Measurements from ENCODE around the gene EIF4ENIF1. TPM values are rescaled to one million over a fixed set of nuclear protein-coding genes. Genes with fewer than 3 reads are reported as not detected.

The EIF4ENIF1 gene
- total and polyA plus RNA-seq, 8 donors: 7.8 to 32.6 (median 11.5) TPM

DNA sequence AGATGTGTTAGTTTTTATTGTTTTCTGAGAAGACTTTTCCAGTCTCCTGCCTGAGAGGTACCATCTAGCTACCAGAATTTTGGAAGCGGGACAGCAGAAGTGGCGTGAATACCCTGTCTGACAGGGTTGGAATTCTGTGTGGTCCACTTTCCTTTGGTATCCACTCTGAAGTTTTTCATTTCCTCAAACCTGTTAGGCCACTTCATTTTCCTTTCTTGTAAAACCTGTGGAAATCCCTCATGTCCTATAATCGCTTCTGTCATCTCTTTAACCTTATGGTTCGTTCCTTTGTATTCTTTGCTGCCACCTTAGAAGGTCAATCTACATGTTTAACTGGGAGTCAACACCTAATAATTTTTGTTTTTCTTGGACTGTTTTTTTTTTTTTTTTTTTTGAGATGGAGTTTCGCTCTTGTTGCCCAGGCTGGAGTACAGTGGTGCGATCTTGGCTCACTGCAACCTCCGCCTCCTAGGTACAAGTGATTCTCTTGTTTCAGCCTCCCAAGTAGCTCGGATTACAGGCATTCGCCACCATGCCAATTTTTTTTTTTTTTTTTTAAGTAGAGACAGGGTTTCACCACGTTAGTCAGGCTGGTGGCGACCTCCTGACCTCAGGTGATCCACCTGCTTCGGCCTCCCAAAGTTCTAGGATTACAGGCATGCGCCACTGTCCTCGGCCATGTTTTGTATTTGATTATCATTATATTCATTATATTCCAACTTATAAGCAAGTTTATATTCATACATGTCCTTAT, 13.7 kb upstream of the EIF4ENIF1 start:
- no peak overlapping the region for H3K27ac ChIP-seq
- no peak for DNase-seq
- intact Hi-C loops (cut with DNase I; ENCODE audit: low total_unique reads): no loop called here
- TF ChIP-seq, protein P1, sequence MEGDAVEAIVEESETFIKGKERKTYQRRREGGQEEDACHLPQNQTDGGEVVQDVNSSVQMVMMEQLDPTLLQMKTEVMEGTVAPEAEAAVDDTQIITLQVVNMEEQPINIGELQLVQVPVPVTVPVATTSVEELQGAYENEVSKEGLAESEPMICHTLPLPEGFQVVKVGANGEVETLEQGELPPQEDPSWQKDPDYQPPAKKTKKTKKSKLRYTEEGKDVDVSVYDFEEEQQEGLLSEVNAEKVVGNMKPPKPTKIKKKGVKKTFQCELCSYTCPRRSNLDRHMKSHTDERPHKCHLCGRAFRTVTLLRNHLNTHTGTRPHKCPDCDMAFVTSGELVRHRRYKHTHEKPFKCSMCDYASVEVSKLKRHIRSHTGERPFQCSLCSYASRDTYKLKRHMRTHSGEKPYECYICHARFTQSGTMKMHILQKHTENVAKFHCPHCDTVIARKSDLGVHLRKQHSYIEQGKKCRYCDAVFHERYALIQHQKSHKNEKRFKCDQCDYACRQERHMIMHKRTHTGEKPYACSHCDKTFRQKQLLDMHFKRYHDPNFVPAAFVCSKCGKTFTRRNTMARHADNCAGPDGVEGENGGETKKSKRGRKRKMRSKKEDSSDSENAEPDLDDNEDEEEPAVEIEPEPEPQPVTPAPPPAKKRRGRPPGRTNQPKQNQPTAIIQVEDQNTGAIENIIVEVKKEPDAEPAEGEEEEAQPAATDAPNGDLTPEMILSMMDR (IDR thresholded peaks at IDR 0.05): no peak
- no peak for TF ChIP-seq POLR2A (IDR thresholded peaks at IDR 0.05)
- no peak for TF ChIP-seq POLR2AphosphoS5 (IDR thresholded peaks at IDR 0.05)
- no peak for TF ChIP-seq EP300 (IDR thresholded peaks at IDR 0.05)
- no peaks in the 10 kb centered on the region for H3K27me3 ChIP-seq
- 88 to 92% (median 92%) methylated on average over 14 of the region's 14 CpGs for WGBS, 5 donors
- H3K9me3 ChIP-seq: no peaks in the 10 kb centered on the region
- peaks cover 0 to 16% (median 2%) of the 10 kb centered on the region in 4 donors for H3K36me3 ChIP-seq
- no peak overlapping the region for H3K4me3 ChIP-seq
- no peaks in the 10 kb centered on the region for H3K4me1 ChIP-seq

DNA sequence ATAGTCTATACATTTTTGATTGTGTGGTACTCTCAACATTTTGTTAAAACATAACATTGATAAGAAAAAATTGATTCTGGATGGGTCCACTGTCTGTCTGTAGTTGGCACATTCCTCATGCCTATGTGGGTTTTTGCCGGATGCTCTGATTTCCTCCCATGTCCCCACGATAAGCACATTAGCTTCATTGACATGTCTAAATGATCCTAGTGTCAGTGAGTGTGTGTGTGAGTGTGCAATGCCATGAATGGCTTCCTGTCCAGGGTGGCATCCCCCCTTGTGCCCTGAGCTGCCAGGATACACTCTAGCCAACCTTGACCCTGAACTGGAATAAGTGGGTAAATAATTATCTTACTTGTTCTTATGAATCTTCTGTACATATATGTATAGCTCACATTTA, 12.1 kb upstream of the EIF4ENIF1 start:
- Histone ChIP-seq H3K27me3 (no peaks in the 10 kb centered on the region), H3K9me3 (no peaks in the 10 kb centered on the region), H3K36me3 (peaks cover 0 to 16% (median 2%) of the 10 kb centered on the region in 4 donors), H3K4me1 (peaks cover 0 to 12% (median 6%) of the 10 kb centered on the region in 4 donors), H3K27ac (no peak overlapping the region), H3K4me3 (no peak overlapping the region)
- DNase-seq: no peak
- TF ChIP-seq, protein P1 (IDR thresholded peaks at IDR 0.05): no peak
- TF ChIP-seq POLR2A (IDR thresholded peaks at IDR 0.05): no peak
- TF ChIP-seq EP300 (IDR thresholded peaks at IDR 0.05): no peak
- TF ChIP-seq POLR2AphosphoS5 (IDR thresholded peaks at IDR 0.05): no peak
- intact Hi-C loops (cut with DNase I; ENCODE audit: low total_unique reads): no loop called here
- WGBS, 5 donors: 64 to 92% (median 81%) methylated on average over 2 of the region's 2 CpGs

DNA sequence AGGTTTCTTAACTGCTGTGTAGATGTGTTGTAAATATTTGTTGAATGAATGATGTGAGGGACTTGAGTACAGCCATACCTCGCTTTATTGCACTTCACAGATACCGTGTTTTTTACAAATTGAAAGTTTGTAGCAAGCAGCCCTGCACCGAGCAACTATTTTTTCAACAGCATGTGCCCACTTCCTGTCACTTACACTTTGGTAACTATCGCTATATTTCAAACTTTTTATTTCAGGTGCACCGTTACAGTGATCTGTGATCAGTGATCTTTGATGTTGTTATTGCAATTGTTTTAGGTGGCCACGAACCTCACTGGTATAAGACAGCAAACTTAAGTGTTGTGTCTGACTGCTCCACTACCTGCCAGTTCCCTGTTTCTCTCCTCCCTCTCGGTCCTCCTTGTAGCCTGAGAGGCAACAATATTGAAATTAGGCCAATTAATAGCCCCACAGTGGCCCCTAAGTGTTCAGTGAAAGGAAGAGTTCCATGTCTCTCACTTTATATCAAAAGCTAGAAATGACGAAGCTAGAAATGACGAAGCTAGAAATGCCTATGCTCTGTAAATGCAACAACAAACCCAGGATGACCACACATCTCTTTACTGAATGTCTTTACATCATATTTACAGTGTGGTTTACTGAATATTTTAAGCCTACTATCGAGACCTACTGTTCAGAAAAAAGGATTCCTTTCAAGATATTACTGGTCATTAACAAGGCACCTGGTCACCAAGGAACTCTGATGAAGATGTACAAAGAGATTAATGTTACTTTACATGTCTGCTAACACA, 7.7 kb upstream of the EIF4ENIF1 start:
- Histone ChIP-seq H3K4me1 (peaks cover 8 to 28% (median 15%) of the 10 kb centered on the region in 4 donors), H3K4me3 (peak overlapping the region; percentile 72 to 88 (median 82)), H3K36me3 (peaks cover 0 to 16% (median 2%) of the 10 kb centered on the region in 4 donors), H3K27me3 (no peaks in the 10 kb centered on the region), H3K9me3 (no peaks in the 10 kb centered on the region), H3K27ac (peak overlapping the region in 4 of 5 donors; percentile 83 to 89 (median 86))
- DNase-seq: no peak
- intact Hi-C loops (cut with DNase I; ENCODE audit: low total_unique reads): no loop called here
- WGBS, 5 donors: 62 to 73% (median 66%) methylated on average over 10 of the region's 10 CpGs
- TF ChIP-seq, protein P1 (IDR thresholded peaks at IDR 0.05): no peak
- no peak for TF ChIP-seq EP300 (IDR thresholded peaks at IDR 0.05)
- no peak for TF ChIP-seq POLR2AphosphoS5 (IDR thresholded peaks at IDR 0.05)
- TF ChIP-seq POLR2A (IDR thresholded peaks at IDR 0.05): no peak

DNA sequence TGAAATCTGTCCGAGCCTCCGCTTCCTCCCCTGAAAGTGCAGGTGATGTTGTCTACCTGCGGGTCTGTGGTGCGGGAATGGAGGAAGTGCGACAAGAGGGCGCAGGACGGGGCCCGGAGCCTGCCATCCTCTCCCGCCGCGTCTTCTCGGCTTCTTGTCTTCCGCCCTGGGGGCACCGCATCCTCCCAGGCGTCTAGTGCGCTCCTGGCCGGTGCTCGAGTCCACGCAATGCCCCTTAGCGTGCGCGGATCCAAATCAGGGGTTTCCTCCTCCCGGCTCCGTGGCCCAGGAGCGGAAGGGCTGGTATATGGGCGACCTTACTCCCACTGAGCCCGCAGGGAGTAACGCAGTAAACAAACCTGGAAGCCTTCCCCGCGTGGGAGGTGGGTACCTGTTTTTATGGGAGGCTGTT, 7.1 kb upstream of the EIF4ENIF1 start:
- no peak for DNase-seq
- TF ChIP-seq POLR2AphosphoS5 (IDR thresholded peaks at IDR 0.05): no peak
- TF ChIP-seq POLR2A (IDR thresholded peaks at IDR 0.05): no peak
- no peak for TF ChIP-seq EP300 (IDR thresholded peaks at IDR 0.05)
- TF ChIP-seq, protein P1 (IDR thresholded peaks at IDR 0.05): no peak
- H3K27me3 ChIP-seq: no peaks in the 10 kb centered on the region
- intact Hi-C loops (cut with DNase I; ENCODE audit: low total_unique reads): no loop called here
- peaks cover 8 to 29% (median 15%) of the 10 kb centered on the region in 4 donors for H3K4me1 ChIP-seq
- 0 to 1% (median 0%) methylated on average over 11 to 30 of the region's 30 CpGs for WGBS, 5 donors
- peak overlapping the region; percentile 72 to 88 (median 82) for H3K4me3 ChIP-seq
- H3K9me3 ChIP-seq: no peaks in the 10 kb centered on the region
- peak overlapping the region; percentile 83 to 89 (median 84) for H3K27ac ChIP-seq
- peaks cover 0 to 11% (median 2%) of the 10 kb centered on the region in 4 donors for H3K36me3 ChIP-seq

Data from stomach (tissue), 9 donors.